Bronchus fibroblast of lung (primary cell): ENCODE measurements around the gene PCDHGA10. TPM values are rescaled to one million over a fixed set of nuclear protein-coding genes. Genes with fewer than 3 reads are reported as not detected.

ENCODE experiments used
- total RNA-seq: library from RNA; depleted of rRNA; stranded (reverse); fragments of >200 nt; gene quantifications from 2 replicates; pipeline ENCODE4 v1.2.3, GENCODE V29; 2015

The PCDHGA10 gene
- 4.9 and 5.2 TPM in 2 replicates for total RNA-seq

DNA sequence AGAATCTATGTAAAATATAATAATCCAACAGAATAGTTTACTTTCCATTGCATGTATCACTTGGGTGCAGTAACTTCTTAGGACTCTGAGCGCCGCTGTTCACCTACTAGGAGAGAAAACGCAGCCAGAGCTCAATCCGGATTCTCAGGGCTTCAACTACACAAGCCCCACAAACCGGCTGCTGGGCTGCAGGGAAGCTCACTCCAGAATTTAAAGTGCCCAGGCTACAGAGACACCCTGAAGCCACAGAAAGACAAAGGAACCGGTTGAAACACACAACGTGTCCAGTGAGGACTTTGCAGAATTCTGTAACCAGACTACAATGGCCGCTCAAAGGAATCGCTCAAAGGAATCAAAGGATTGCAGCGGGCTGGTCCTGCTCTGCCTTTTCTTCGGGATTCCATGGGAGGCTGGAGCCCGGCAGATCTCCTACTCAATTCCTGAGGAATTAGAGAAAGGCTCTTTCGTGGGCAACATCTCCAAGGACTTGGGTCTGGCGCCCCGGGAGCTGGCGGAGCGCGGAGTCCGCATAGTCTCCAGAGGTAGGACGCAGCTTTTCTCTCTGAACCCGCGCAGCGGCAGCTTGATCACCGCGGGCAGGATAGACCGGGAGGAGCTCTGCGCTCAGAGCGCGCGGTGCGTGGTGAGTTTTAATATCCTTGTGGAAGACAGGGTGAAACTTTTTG, at the start of gene PCDHGA10:
TSS of gene PCDHGA10 (plus strand) at position 134 of the 686 bp plus-strand sequence. CDS start at position 323, 189 bp downstream.

GRCh38 chr5:141363952-141364660, 48.7 kb upstream of the PCDHGA10 start, which contains the start of gene PCDHGA5:
TSS of gene PCDHGA5 (plus strand) at chr5:141364162. CDS start at chr5:141364331, 169 bp downstream.

DNA sequence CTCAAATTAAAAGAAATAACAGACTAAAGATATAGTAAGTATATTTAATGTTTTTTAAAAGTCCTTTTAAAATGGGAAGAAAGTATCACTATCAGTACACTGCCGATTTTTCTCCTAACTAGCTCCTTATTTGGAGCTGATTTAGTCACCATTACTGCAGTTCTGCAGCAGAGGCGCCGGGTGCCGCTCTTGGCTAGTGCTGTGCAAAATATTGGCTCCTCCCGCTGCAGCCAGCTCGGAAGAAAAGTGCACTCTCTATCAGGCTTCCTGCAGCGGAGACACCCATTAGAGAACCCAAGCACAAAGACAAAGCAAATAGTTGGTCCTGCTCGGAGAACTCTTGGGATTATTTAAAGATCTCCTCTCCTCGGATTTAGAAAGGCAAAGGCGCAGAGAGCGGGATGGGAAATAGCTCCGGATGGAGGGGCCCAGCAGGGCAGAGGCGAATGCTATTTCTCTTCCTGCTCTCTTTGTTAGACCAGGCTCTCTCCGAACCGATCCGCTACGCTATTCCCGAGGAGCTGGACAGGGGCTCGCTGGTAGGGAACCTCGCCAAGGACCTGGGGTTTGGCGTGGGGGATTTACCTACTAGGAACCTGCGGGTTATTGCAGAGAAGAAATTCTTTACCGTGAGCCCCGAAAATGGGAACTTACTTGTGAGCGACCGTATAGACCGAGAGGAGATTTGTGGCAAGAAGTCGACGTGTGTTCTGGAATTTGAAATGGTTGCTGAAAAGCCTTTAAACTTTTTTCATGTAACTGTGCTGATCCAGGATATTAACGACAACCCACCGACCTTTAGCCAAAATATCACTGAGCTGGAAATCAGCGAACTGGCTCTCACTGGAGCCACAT, 42.6 kb upstream of the PCDHGA10 start, which contains the start of gene PCDHGB3:
TSS of gene PCDHGB3 (plus strand) at position 249 of the 855 bp plus-strand sequence. CDS start at position 402, 153 bp downstream.

DNA sequence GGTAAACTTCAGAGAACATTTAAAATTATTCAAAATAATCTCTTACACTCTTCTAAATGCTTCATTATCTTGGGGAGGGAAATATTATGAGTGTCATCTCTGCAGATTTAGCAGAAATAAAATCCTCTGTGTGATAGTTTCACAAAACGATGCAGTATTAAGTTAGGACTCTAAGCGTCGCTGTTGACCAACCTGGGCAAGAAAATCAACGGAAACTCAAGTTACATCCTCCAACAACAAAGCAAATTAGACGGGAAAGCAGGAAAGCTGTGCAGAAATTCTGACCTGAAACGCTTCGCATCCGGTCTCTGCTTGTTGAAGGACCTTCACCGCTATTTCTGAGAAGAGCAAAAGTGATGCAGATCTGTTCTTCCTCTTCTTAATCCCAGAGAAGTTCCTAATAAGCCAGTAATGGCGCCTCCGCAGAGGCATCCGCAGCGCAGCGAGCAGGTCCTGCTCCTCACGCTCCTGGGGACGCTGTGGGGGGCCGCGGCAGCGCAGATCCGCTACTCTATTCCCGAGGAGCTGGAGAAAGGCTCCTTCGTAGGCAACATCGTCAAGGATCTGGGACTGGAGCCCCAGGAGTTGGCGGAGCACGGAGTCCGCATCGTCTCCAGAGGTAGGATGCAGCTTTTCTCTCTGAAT, 39.0 kb upstream of the PCDHGA10 start, which contains the start of gene PCDHGA6:
TSS of gene PCDHGA6 (plus strand) at position 219 of the 645 bp plus-strand sequence. CDS start at position 412, 193 bp downstream.

DNA sequence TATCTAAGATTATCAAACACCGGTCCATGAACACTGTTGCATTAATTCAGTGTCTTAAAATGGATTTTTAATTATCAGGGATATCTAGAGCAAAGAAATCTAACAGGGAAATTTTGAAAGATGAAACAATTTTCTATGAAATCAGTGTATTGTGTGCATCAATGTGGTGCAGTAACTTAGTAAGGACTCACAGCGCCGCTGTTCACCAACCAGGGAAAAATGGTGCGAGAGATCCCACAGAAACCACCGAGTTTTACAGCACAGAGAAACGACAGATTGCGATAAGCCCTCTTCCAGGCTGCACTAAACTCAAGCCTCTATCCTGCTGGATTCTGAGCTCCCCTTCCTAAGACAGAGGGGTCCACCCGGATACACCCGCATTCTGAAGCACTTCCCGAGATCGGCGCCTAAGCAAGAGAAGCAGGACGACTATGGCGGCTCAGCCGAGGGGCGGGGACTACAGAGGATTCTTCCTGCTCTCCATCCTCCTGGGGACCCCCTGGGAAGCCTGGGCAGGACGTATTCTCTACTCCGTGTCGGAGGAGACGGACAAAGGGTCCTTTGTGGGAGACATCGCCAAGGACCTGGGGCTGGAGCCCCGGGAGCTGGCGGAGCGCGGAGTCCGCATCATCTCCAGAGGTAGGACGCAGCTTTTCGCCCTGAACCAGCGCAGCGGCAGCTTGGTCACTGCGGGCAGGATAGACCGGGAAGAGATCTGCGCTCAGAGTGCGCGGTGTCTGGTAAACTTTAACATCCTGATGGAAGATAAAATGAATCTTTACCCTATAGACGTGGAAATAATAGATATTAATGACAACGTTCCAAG, 30.1 kb upstream of the PCDHGA10 start, which contains the start of gene PCDHGA7:
TSS of gene PCDHGA7 (plus strand) at position 274 of the 826 bp plus-strand sequence. CDS start at position 432, 158 bp downstream.

DNA sequence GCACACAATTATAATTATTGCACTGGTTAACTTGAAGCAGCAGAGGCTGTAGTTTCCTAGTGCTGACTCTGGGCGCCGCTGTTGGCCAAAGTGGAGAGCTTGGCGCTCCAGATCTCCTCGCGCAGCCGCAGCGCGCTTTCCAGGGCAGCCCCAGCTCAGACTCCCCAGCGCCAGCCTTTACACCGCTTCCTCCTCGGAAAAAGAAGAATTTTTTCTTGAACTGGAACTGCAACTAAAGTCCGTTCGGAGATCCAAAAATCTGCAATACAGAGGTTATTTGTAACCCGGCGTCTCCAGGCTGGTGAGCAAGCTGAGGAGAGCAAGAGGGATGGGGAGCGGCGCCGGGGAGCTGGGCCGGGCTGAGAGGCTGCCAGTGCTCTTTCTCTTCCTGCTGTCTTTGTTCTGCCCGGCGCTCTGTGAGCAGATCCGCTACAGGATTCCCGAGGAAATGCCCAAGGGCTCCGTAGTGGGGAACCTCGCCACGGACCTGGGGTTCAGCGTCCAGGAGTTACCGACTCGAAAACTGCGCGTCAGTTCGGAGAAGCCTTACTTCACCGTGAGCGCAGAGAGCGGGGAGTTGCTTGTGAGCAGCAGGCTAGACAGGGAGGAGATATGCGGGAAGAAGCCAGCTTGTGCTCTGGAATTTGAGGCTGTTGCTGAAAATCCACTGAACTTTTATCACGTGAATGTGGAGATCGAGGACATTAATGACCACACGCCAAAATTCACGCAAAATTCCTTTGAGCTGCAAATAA, 25.1 kb upstream of the PCDHGA10 start, which contains the start of gene PCDHGB4:
TSS of gene PCDHGB4 (plus strand) at position 142 of the 755 bp plus-strand sequence. CDS start at position 329, 187 bp downstream.

DNA sequence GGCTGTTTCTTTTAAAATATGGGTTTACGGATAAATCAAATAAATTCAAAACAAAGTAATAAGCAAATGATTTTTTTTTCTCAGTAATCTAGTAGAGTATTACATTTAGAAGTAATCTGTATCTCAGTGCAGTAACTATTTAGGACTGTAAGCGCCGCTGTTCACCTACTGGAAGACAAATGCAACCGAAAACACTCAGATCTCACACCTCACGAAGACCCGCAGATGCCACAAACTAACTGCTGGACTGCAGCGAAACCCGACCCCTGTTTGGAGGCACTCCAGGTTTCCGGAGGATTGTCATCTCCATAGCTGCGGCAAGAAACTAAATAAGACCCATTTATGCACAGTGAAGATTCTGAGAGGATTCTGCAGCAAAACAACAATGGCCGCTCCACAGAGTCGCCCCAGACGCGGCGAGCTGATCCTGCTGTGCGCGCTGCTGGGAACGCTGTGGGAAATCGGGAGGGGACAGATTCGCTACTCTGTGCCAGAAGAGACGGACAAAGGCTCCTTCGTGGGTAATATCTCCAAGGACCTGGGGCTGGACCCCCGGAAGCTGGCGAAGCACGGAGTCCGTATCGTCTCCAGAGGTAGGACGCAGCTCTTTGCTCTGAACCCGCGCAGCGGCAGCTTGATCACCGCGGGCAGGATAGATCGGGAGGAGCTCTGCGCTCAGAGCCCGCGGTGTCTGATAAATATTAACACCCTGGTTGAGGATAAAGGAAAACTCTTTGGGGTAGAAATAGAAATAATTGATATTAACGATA, 20.2 kb upstream of the PCDHGA10 start, which contains the start of gene PCDHGA8:
TSS of gene PCDHGA8 (plus strand) at position 205 of the 770 bp plus-strand sequence. CDS start at position 386, 181 bp downstream.

DNA sequence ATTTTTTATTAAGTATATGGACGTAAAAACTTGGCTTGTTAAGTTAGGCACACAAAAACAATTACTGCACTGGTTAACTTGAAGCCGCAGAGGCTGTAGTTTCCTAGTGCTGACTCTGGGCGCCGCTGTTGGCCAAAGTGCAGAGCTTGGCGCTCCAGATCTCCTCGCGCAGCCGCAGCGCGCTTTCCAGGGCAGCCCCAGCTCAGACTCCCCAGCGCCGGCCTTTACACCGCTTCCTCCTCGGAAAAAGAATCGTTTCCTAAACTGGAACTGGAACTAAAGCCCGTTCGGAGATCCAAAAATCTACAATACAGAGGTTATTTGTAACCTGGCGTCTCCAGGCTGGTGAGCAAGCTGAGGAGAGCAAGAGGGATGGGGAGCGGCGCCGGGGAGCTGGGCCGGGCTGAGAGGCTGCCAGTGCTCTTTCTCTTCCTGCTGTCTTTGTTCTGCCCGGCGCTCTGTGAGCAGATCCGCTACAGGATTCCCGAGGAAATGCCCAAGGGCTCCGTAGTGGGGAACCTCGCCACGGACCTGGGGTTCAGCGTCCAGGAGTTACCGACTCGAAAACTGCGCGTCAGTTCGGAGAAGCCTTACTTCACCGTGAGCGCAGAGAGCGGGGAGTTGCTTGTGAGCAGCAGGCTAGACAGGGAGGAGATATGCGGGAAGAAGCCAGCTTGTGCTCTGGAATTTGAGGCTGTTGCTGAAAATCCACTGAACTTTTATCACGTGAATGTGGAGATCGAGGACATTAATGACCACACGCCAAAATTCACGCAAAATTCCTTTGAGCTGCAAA, 14.8 kb upstream of the PCDHGA10 start, which contains the start of gene PCDHGB5:
TSS of gene PCDHGB5 (plus strand) at position 192 of the 796 bp plus-strand sequence. CDS start at position 373, 181 bp downstream.

GRCh38 chr5:141402553-141403243, 10.1 kb upstream of the PCDHGA10 start, which contains the start of gene PCDHGA9:
TSS of gene PCDHGA9 (plus strand) at chr5:141402778. CDS start at chr5:141402953, 175 bp downstream.

GRCh38 chr5:141407790-141408505, 4.8 kb upstream of the PCDHGA10 start, which contains the start of gene PCDHGB6:
TSS of gene PCDHGB6 (plus strand) at chr5:141408021. CDS start at chr5:141408203, 182 bp downstream.

GRCh38 chr5:141417494-141418172, 4.8 kb downstream of the PCDHGA10 start, which contains the start of gene PCDHGB7:
TSS of gene PCDHGB7 (plus strand) at chr5:141417677. CDS start at chr5:141417860, 183 bp downstream.

GRCh38 chr5:141420855-141421488, 8.2 kb downstream of the PCDHGA10 start, which contains the start of gene PCDHGA11:
TSS of gene PCDHGA11 (plus strand) at chr5:141421051. CDS start at chr5:141421228, 177 bp downstream.

GRCh38 chr5:141430332-141431113, 17.7 kb downstream of the PCDHGA10 start, which contains the start of gene PCDHGA12:
TSS of gene PCDHGA12 (plus strand) at chr5:141430507. CDS start at chr5:141430760, 253 bp downstream.

